Gastrocnemius medialis (tissue), 4 donors: Measurements from ENCODE around the gene CCDC185.

Experiments used
- POLR2A ChIP-seq, 2 donors: fragments of 450-650 bp; IDR thresholded peaks; one replicate each; pipeline ENCODE4 v1.6.1; 2017; ENCODE audit warnings: antibody characterized with exemption in 2 of 2, mild to moderate bottlenecking in 2 of 2, moderate library complexity in 2 of 2
- TF ChIP-seq, protein P1 (sequence below), 5 experiments: fragments of 450-650 bp in 3 of 5; fragments of 200-600 bp in 2 of 5; sonication (generic) in 2 of 5; IDR thresholded peaks in 4 of 5; conservative IDR thresholded peaks in 1 of 5; 1 replicate in 4 of 5; 2 replicates in 1 of 5; pipeline ENCODE4 v1.5.1; 2016 to 2019; ENCODE audit warnings: antibody characterized with exemption in 5 of 5, mild to moderate bottlenecking in 3 of 5, moderate library complexity in 3 of 5

DNA sequence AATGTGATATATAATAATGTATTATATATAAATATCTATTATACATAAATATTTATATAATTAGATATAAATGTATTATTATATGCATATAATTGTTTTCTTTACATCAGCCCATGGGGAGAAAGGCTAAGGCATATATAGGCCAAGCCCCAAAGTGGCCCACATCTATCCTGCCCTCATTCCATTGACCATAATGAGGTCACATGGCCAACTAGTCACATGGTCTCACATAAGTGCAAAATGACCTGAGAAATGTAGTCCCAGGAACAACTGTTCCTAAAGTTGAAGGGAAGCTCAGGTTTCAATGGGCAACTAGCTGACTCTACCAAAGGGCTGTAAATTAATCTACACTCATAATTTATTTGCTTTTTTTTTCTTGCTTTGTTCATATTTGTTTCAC lies 14.5 kb upstream of the CCDC185 start:
- TF ChIP-seq, protein P1, sequence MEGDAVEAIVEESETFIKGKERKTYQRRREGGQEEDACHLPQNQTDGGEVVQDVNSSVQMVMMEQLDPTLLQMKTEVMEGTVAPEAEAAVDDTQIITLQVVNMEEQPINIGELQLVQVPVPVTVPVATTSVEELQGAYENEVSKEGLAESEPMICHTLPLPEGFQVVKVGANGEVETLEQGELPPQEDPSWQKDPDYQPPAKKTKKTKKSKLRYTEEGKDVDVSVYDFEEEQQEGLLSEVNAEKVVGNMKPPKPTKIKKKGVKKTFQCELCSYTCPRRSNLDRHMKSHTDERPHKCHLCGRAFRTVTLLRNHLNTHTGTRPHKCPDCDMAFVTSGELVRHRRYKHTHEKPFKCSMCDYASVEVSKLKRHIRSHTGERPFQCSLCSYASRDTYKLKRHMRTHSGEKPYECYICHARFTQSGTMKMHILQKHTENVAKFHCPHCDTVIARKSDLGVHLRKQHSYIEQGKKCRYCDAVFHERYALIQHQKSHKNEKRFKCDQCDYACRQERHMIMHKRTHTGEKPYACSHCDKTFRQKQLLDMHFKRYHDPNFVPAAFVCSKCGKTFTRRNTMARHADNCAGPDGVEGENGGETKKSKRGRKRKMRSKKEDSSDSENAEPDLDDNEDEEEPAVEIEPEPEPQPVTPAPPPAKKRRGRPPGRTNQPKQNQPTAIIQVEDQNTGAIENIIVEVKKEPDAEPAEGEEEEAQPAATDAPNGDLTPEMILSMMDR (IDR thresholded peaks at IDR 0.05 in 4 of 5, conservative IDR thresholded peaks at IDR 0.05 in 1 of 5), result no peak
- TF ChIP-seq POLR2A (IDR thresholded peaks at IDR 0.05), result no peak
